Activated B cell treated with CpG ODN at 0.5 μM for 24 hours (primary cell): ENCODE measurements around the gene UGT8. TPM values are rescaled to one million over a fixed set of nuclear protein-coding genes. Genes with fewer than 3 reads are reported as not detected.

ENCODE experiments used
- ATAC-seq: fragments of 200-7000 bp; cut with Tn5 transposase; one replicate; pipeline ENCODE4 v1.10.0; 2021; ENCODE audit warnings: low read depth, mild to moderate bottlenecking, moderate library complexity
- CTCF ChIA-PET: fragments of 350-600 bp; sonication (Branson Sonifier 250); formaldehyde crosslinking; loops from one replicate; lab custom pipeline; 2021; ENCODE audit warnings: antibody characterized with exemption; lab: Charles Lee
- POLR2A ChIA-PET: fragments of 350-600 bp; sonication (Branson Sonifier 250); formaldehyde crosslinking; loops from one replicate; lab custom pipeline; 2021; ENCODE audit warnings: antibody characterized with exemption; lab: Charles Lee
- DNase-seq: peaks from one replicate; pipeline ENCODE4 v3.0.0; 2022
- H3K27ac Mint-ChIP-seq: one replicate; pipeline ENCODE4 v1.8.0; 2020; ENCODE audit warnings: mixed read lengths
- H3K27me3 Mint-ChIP-seq: one replicate; pipeline ENCODE4 v1.8.0; 2021; ENCODE audit warnings: mixed read lengths
- H3K36me3 Mint-ChIP-seq: one replicate; pipeline ENCODE4 v1.8.0; 2021; ENCODE audit warnings: low read depth, mixed read lengths
- H3K4me1 Mint-ChIP-seq: one replicate; pipeline ENCODE4 v1.8.0; 2021; ENCODE audit warnings: mixed read lengths
- H3K4me3 Mint-ChIP-seq: one replicate; pipeline ENCODE4 v1.8.0; 2020; ENCODE audit warnings: mild to moderate bottlenecking, mixed read lengths
- H3K9me3 Mint-ChIP-seq: one replicate; pipeline ENCODE4 v1.8.0; 2020; ENCODE audit warnings: mixed read lengths
- intact Hi-C: fragments of 100-400 bp; cut with micrococcal nuclease; formaldehyde crosslinking; loops from one replicate; pipeline ENCODE4 v1.15.1; 2024
- total RNA-seq: library from RNA; stranded (reverse); gene quantifications from 2 replicates; pipeline ENCODE4 v1.2.3, GENCODE V29; 2022
- TF ChIP-seq, protein P1 (sequence below): fragments of 200-600 bp; IDR thresholded peaks from one replicate; pipeline ENCODE4 v1.8.0; 2022; ENCODE audit warnings: antibody characterized with exemption, mild to moderate bottlenecking

The UGT8 gene
- total RNA-seq, 1 donor from 2014 or later, result 20.0 TPM

DNA sequence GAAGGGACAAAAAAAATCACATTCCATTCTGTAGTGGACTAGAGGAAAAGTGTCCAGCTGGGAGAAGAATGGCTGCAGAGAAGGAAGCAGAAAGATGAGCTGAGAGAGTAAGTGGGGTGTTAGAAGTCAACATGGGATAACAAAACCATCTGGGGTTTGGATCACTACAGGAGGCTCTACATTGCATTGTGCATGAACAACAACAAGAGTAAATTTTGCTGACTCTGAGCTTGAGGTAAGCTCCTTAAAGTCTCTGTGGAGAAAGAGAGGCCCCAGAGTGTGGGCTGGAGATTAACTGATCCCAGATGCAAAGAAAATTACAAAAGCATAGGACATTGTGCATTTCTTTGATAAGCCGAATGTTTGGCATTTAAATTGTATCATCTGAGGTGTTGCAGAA, 128.9 kb downstream of the UGT8 start:
- H3K4me1 Mint-ChIP-seq, result no peaks in the 10 kb centered on the region
- POLR2A ChIA-PET, result no interaction called here
- TF ChIP-seq, protein P1, sequence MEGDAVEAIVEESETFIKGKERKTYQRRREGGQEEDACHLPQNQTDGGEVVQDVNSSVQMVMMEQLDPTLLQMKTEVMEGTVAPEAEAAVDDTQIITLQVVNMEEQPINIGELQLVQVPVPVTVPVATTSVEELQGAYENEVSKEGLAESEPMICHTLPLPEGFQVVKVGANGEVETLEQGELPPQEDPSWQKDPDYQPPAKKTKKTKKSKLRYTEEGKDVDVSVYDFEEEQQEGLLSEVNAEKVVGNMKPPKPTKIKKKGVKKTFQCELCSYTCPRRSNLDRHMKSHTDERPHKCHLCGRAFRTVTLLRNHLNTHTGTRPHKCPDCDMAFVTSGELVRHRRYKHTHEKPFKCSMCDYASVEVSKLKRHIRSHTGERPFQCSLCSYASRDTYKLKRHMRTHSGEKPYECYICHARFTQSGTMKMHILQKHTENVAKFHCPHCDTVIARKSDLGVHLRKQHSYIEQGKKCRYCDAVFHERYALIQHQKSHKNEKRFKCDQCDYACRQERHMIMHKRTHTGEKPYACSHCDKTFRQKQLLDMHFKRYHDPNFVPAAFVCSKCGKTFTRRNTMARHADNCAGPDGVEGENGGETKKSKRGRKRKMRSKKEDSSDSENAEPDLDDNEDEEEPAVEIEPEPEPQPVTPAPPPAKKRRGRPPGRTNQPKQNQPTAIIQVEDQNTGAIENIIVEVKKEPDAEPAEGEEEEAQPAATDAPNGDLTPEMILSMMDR, result no peak
- DNase-seq (no peak), ATAC-seq (no peak)
- H3K36me3 Mint-ChIP-seq, result no peaks in the 10 kb centered on the region
- no peak overlapping the region for H3K27ac Mint-ChIP-seq
- intact Hi-C loops, result no loop called here
- no peaks in the 10 kb centered on the region for H3K27me3 Mint-ChIP-seq
- CTCF ChIA-PET, result no interaction called here
- no peaks in the 10 kb centered on the region for H3K9me3 Mint-ChIP-seq
- no peak overlapping the region for H3K4me3 Mint-ChIP-seq
